Activated CD4-positive, alpha-beta T cell treated with anti-CD3 and anti-CD28 coated beads for 1 hour (primary cell): ENCODE measurements around the gene AGAP9.
"Not testable (repeated sequence)": the region's sequence is repeated elsewhere in the genome, so short reads cannot be mapped to it uniquely, and the experiment has no call there.

Experiments used
- DNase-seq: peaks from one replicate; pipeline ENCODE4 v3.0.0-alpha.2; 2020

The AGAP9 gene

GRCh38 chr10:47484786-47485185, 38.7 kb downstream of the AGAP9 start:
- not testable (repeated sequence) for DNase-seq

GRCh38 chr10:47483923-47484322, 39.5 kb downstream of the AGAP9 start, which contains the start of gene ANXA8:
TSS of gene ANXA8 (minus strand) at chr10:47484115. CDS start at chr10:47483933, 182 bp downstream.
- not testable (repeated sequence) for DNase-seq

- DNase-seq: not testable (repeated sequence)
Measured at GRCh38 chr10:47482367-47482766, 41.1 kb downstream of the AGAP9 start.

- not testable (repeated sequence) for DNase-seq
Measured at GRCh38 chr10:47481768-47482181, 41.7 kb downstream of the AGAP9 start.

GRCh38 chr10:47481182-47481766, 42.2 kb downstream of the AGAP9 start:
- not testable (repeated sequence) for DNase-seq

GRCh38 chr10:47480133-47480532, 43.3 kb downstream of the AGAP9 start:
- DNase-seq: not testable (repeated sequence)

- DNase-seq: not testable (repeated sequence)
Measured at GRCh38 chr10:47478114-47478513, 45.3 kb downstream of the AGAP9 start.

- not testable (repeated sequence) for DNase-seq
Measured at GRCh38 chr10:47477078-47477477, 46.4 kb downstream of the AGAP9 start.

GRCh38 chr10:47475101-47475500, 48.3 kb downstream of the AGAP9 start:
- DNase-seq: not testable (repeated sequence)

GRCh38 chr10:47473516-47473915, 49.9 kb downstream of the AGAP9 start:
- DNase-seq: not testable (repeated sequence)

- not testable (repeated sequence) for DNase-seq
Measured at GRCh38 chr10:47472647-47473046, 50.8 kb downstream of the AGAP9 start.

GRCh38 chr10:47472072-47472471, 51.4 kb downstream of the AGAP9 start:
- DNase-seq: not testable (repeated sequence)

GRCh38 chr10:47468731-47469528, 54.5 kb downstream of the AGAP9 start:
- not testable (repeated sequence) for DNase-seq

GRCh38 chr10:47467957-47468356, 55.5 kb downstream of the AGAP9 start:
- DNase-seq: not testable (repeated sequence)

GRCh38 chr10:47467458-47467857, 56.0 kb downstream of the AGAP9 start:
- not testable (repeated sequence) for DNase-seq

- not testable (repeated sequence) for DNase-seq
Measured at GRCh38 chr10:47465216-47465917, 58.1 kb downstream of the AGAP9 start.

- not testable (repeated sequence) for DNase-seq
Measured at GRCh38 chr10:47462577-47463358, 60.7 kb downstream of the AGAP9 start.

GRCh38 chr10:47461261-47461687, 62.2 kb downstream of the AGAP9 start:
- DNase-seq: not testable (repeated sequence)

GRCh38 chr10:47458466-47459154, 64.8 kb downstream of the AGAP9 start:
- no peak for DNase-seq

GRCh38 chr10:47457826-47458225, 65.6 kb downstream of the AGAP9 start:
- DNase-seq: no peak

- DNase-seq: no peak
Measured at GRCh38 chr10:47457528-47457820, 66.0 kb downstream of the AGAP9 start.
